Fibroblast of skin of right biceps (primary cell): ENCODE measurements around the gene PERM1.

Source experiments
- DNase-seq: peaks from one replicate; pipeline ENCODE4 v3.0.0-alpha.2; 2013

PERM1 gene

DNA sequence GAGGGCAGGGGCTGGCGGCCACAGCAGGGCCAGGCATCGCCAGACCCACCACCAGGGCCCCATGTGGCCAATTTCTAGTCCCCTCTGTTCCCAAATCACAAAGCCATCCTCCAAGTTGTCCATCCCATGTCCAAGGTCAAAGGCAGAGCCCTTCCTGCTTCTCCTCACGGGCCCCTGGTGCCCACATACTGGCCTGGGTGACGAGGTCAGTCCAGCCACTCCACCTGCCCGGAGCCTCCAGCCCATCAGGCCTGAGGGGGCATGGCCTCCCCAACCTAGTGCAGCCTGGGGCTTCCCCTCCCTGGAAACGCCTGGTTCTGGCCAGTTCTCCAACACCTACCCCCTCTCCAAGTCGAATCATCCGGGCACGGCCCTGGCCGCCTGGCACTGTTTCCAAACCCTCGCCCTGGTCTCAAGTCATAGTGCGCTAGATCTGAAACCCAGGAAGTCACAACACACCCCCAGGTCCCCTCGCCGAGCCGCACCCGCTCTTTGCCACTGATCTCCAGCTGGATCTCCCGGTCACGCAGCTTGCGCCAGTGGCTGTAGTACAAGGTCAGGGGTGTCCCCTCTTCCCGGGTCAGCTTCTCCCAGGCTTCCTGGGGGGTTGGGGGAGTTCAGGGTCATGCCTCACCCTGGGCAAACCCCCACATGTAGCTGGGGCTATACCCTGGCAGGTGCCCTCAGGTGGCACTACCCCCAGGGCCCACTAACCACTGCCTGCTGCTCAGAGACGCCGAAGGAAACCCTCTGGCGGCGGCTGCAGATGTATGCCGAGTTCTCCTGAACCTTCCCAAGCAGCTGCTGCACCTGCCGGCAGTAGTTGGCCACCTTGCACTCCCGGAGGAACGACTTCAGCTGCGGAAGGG lies 36.0 kb downstream of the PERM1 start:
- no peak for DNase-seq

DNA sequence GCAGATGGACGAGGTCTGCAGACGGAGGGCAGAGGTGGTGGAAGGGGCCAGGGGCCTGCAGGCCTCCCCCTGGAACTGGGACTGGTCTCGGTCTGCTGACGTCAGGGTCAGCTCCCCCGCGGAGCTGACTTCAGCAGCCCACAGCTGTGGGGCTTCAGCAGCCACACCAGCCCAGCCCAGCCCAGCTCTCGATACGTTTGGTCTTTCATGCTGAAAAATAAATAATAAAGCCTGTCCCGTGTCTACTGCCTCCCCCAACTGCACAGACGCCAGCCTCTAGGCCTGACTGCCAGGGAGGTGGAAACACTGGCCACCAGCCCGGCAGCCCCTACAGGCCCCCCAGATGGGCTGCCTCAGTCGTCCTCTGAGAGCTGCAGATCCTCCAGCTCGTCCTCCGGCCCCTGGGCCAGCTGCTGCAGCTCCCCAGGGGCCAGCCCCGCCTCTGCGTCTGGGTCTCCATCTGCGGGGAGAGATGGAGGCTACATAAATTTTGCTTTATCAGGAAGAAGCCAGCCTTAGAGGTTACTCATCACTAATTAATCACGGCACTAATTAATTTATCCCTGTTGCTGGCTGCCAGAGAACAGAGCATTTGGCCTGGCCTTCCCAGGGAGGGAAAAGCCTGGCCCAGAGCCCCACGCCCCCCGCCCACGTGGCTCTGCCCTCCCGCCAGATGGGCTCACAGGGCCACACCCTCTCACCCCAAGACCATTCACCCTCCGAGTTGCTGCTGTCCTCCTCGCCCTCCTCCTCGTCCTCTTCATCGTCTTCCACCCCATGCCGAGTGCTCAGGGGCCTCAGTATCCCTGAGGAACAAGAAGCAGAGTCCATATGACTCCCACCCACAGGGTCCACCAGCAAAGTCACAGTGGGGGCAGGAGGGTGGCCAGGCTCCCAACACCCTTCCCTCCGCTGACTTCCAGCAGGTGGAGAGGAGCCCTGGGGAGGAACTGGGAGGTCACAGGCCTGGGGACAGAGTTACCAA lies 37.3 kb downstream of the PERM1 start:
- DNase-seq: peak; percentile 70

DNA sequence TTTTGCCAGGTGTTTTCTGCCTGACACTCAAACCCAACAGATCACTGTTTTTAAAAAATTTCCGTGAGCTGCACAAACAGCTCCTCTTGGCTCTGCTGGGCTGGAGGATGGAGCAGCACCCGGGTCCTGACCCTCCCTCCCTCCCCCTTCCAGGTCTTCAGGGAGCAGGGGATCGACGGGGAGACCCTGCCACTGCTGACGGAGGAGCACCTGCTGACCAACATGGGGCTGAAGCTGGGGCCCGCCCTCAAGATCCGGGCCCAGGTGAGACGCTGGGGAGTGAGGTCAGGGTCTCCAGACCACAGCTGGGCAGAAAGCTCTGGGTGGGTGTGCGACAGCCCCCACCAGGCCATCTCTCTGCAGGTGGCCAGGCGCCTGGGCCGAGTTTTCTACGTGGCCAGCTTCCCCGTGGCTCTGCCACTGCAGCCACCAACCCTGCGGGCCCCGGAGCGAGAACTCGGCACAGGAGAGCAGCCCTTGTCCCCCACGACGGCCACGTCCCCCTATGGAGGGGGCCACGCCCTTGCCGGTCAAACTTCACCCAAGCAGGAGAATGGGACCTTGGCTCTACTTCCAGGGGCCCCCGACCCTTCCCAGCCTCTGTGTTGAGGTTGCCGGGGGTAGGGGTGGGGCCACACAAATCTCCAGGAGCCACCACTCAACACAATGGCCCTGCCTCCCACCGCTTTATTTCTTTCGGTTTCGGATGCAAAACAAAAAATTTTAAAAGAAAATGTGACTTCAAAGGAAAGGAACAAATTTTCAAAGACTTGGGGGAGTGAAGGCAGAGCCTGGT lies 38.1 kb downstream of the PERM1 start:
- DNase-seq: no peak

DNA sequence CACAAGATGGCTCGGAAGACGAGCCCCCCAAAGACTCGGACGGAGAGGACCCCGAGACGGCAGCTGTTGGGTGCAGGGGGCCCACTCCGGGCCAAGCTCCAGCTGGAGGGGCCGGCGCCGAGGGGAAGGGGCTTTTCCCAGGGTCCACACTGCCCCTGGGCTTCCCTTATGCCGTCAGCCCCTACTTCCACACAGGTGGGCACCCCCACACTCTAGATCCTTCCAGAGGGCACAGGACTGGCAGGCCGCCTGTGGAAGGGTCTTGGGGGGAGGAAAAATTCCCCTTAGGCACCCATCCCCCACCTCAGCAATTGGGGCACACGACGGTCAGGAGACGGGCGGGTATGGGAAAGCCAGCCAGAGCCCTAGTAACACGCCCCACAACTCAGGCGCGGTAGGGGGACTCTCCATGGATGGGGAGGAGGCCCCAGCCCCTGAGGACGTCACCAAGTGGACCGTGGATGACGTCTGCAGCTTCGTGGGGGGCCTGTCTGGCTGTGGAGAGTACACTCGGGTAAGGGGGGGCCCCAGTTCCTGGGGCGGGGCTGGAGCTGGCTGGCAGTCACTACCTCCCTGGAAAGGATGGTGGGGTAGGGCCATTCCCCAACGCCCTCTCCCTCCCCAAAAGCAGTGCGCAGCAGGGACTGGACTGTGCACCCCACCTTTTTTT lies 38.9 kb downstream of the PERM1 start:
- DNase-seq: peak; percentile 87

DNA sequence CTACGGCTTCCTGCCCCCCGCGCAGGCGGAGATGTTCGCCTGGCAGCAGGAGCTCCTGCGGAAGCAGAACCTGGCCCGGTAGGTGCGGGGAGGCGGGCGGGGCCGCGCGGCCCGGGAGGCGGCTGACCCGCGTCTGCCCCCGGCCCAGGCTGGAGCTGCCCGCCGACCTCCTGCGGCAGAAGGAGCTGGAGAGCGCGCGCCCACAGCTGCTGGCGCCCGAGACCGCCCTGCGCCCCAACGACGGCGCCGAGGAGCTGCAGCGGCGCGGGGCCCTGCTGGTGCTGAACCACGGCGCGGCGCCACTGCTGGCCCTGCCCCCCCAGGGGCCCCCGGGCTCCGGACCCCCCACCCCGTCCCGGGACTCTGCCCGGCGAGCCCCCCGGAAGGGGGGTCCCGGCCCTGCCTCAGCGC lies 39.5 kb downstream of the PERM1 start:
- no peak for DNase-seq

DNA sequence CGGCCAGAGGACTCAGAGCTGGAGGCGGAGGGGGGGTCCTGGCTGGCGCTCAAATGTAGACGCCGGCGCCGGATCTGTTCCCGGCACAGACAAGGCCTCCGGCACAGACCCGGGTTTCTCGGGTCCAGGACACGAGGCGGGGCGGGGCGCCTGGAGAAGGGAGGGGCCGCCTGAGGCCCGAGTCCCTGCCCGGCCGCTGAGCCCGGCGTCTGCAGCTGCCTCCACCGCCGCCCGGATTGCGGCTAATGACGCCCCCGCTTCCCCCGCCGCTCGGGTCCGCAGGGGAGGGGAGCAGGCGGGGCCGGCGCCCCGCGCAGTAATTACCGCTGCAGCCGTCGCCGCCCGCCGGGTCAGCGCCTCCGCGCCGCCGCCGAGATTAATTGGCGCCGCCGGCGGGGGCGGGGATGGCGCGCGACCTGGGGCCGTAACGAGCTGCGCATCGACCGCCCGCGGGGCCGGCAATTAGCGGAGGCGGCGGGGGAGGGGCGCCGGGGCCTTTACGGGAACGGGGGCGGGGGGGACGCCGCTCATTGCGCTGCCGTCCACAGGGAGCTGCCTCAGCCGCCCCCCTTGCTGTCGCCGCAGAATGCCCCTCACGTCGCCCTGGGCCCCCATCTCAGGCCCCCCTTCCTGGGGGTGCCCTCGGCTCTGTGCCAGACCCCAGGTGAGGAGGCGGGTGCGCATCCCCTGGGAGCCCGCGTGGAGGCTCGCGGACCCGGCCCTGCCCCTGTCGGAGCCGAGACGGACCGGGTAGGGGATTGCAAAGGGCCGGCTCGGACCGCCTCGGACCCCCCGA lies 40.1 kb downstream of the PERM1 start:
- peak; percentile 95 for DNase-seq

DNA sequence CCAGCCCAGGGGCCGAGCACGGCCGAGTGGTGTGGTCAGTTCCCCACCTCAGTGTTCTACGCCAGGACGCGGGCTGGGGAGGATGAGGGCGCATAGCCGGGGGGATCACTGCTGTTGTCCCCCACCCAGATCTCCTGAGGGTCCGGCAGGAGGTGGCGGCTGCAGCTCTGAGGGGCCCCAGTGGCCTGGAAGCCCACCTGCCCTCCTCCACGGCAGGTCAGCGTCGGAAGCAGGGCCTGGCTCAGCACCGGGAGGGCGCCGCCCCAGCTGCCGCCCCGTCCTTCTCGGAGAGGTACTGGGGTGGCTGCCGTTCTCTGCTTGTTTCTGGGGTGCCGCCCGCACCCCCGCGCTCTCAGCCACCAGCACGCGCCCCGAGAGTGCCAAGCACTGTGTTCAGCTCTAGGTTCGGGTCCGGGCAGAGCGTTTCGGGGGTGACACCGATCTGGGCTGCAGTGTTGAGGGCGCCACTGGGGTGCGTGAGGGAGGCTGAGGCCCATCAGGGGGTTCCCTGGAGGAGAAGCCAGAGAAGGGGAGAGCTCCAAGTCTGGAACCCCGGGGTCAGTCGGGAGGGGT lies 40.8 kb downstream of the PERM1 start:
- no peak for DNase-seq

DNA sequence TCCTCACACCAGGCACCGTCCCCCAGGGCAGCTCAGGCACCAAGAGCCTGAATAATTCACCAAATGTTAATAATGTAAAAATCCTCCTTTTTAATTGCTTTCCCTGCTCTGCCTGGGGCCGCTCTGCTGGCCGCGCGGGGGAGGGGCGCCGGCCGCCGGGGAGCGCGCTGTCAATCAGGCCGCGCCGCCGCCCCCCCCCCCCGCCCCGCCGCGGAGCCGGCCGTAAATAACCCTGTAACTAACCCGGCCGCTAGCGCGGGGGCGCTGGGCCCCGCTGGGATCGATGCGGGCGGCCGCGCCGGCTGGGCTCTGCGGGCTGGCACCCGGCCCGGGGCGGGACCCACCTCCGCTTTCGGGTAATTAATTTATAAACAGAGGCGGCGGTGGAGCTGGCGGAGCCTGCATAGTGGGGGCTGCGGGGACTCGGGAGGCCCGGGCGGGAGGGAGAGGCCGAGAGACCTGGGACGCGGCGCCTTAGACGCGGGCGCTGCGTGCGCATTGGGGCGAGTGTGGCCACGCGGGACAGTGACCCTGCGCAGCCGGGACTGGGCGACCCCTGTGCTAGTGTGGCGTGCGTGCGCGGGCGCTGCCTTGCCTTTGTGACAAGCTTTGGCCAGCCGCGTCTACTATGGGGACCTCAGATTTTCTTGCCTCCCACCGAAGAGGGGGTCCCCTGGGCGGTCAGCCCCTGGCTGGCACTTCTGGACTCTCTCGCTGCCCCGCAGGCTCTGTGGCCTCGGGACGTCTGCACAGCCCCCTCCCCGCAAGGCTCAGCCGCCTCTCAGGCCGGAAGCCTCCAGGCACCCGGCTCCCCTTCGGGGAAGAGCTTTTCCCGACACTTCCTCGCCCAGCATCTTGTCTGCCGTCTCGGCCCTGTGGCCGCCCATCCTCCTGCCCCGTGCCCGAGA lies 41.5 kb downstream of the PERM1 start:
- peak; percentile 86 for DNase-seq

DNA sequence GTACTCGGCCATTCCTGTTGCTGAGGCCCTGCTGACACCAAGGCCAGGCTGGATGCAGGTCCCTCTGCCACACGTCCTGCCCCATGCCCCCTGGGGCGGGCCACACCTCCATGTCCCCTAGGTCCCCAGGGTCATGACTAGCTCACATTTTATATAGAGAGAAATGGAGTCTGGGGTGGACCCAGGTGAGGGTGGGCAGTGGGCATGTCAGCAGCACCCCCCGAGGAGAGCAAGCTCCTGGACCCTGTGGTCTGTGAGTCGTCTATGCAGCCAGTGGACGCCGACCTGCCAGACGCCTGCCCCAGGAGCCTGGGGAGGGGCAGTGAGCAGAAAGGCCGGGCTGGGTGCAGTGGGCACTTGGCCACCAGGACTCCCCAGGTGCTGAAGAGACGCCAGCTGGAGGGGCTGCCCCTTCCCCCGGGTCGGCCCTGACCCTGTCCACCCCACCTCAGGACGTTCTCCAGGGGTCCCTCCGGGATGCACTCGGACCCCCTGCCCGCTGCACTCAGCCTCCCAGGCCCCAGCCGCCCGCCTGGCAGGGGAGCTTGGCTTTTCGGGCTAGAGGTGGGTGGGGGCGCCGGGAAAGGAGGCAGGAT lies 42.3 kb downstream of the PERM1 start:
- no peak for DNase-seq

DNA sequence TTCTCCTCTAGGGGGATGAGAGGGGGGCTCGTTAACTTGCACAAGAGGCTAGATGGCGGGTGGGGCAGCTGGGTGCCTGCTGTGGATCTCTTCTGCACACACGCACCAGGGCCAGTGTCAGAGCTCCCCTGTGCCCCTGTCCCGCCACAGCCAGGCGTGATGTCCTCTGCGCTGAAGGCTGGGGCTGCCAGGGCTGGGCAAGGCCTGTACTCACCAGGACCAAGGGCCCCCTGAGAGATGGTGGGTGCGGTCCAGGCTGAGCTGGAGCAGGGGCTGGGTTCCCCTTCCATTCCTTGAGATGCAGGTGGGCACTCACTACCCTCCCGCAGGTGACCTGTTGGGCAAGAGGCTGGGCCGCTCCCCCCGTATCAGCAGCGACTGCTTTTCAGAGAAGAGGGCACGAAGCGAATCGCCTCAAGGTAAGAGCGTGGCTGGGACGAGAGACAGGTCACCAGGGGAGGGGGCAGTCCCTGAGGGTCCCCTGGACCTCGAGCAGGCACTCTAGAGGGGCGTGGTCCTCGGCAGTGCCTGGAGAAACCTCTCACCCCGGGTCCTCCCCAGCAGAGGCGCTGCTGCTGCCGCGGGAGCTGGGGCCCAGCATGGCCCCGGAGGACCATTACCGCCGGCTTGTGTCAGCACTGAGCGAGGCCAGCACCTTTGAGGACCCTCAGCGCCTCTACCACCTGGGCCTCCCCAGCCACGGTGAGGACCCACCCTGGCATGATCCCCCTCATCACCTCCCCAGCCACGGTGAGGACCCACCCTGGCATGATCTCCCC lies 43.0 kb downstream of the PERM1 start:
- no peak for DNase-seq

DNA sequence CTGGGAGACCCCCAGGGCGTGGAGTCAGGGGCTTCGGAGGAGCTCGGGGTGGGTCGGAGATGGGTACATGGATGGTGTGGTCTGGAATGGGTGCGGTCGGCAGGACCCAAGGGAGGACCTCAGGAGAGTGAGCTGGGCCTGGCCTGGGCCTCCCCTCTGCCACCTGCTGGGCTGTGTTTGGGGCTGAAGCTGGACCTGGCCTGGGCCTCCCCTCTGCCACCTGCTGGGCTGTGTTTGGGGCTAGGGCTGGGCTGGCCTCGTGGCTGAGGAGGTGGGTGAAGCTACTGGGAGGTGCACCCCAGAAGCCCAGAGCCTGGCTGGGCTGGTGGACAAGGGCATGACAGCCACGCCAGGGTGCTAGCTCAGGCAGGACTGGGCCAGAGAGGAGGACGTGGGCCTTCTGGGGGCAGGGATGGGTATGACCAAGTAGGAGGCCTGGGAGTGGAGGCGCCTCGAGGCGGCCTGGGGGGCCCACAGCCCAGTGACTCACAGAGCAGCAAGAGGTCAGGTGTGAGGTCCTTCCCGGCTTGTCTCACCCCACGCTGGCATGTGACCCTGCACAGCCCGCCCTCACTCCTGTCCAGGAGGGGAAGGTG lies 43.7 kb downstream of the PERM1 start:
- no peak for DNase-seq

DNA sequence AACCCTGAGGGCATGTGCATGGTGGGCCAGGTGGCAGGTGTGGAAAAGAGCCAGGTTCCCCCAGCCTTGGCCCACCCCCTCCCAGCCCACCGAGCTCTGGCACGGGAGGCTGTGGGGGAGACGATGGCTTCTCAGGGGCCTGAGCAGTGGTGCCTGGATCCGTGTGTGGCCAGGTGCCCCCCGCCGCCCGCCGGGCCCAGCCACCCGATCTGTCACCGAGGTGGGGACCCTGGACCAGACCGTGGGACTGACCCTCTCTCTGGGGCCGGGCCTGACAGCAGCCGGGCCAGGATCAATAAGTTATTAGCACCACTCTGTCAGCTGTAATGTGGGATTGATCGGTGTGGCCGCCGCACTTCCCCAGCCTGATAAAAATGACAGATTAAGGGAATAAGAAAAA lies 44.4 kb downstream of the PERM1 start:
- no peak for DNase-seq

DNA sequence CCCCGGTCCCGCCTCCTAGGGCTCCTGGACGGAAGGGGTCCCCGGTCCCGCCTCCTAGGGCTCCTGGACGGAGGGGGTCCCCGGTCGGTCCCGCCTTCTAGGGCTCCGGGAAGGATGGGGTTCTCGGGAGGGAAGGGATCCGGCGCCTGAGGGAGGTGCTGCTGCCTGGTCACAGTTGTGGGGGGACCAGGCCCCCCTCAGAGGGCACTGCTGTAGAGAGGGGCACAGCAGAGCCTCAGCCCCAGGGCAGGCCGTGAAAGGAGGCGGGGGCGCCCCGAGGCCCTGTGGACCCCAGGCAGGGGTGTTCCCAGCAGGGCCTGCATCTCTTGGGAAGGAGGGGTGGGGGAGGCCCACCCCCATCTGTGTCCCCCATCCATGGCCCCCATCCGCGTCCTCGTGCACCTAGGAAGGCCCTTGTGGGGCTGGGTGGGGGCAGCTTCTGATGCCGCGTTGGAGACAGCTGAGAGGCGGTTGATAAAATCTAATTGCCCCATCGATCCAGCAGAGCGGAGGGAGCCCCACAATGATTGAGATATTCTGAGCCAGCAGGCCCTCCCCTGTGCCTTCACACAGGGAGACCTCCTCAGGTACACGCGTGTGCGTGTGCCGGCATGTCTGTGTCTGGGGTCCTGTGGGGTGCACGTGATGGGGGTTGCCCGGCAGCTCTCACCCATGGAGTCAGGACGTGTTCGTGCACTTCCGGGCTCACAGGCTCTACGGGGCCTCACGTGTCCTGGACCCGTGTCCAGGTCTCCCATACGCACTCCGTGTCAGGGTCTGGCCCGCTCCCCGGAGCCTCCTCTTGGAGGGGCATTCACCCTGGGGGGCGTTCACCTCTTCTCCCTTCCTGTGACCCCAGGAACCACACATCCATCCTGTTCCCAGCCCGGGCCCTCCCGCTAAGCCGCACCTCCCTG lies 45.3 kb downstream of the PERM1 start:
- no peak for DNase-seq

DNA sequence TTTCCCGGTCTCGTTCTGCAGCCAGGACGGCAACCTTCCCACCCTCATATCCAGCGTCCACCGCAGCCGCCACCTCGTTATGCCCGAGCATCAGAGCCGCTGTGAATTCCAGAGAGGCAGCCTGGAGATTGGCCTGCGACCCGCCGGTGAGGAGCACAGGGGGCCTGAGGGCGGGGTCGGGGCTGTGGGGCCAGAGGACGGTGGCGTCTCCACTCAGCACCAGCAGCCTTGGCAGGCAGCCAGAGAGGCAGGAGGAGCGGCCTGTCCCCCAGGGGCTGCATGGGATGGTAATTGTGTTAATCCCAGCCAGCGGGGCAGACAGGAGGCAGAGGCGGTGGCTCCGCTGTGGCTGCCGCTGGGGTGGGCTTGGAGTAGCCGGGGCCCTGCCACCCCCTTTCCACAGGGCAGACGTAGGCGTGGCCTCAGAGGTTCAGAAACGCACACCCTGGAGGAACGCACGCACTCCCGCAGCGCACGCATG lies 46.1 kb downstream of the PERM1 start:
- DNase-seq: peak; percentile 78

DNA sequence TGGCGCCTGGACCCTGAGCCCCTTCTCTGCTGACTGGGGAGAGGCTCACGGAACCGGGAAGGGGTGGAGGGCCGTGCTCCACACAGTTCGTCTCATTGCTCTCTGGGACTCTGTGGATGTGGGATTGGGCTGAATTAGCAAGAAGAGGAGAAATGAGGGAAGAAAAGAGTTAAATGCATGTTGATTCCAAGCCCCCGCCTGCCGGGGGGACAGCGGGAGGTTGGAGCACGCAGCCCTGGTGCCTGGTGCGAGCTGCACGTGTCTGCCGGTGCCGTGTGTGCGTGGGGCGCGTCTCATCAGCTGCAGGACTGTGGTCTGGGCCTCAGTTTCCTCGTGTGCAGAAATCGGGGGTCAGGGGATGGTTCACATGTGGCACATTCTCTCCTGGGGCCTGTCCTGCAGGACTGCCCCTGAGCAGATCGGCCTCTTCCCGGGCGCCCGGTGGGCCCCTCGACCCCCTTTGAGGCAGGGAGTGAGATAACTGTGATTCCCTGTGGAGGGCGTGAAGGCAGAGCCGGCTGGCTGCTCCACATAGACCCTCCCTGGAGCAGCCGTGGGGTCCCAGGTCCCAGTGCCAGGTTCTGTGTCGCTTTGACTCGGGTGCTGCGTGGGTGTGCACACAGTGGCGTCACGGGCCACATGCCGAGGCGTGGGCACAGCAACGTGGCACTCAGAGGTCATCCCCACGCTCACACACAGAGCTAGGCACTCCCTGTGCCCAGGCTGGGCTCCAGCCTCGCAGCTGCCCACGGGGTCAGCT lies 46.7 kb downstream of the PERM1 start:
- DNase-seq: no peak

DNA sequence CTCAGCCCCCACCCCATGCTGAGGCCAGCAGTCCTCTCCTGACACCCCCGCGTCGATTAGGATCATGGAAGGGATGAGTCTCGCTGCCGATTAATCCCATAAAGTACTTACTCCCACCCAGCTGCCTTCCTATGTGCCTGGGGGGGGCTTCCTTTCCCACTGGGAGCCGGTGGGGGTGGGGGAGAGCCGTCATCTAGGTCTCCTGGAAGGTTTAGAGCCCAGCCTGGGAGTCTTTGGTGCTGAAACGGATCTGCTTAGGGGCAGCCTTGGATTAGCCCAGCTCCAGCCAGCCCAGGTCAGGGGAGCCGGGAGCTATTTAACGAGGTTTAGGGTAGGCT lies 48.3 kb downstream of the PERM1 start:
- no peak for DNase-seq
